ENCODE results near the gene ATP2A1. TPM values are rescaled to one million over a fixed set of nuclear protein-coding genes. Genes with fewer than 3 reads are reported as not detected.

ATP2A1 gene
- total RNA-seq, 1 experiment from 2014 or later: 10.3 TPM

GRCh38 chr16:28905800-28906372 is 27.6 kb downstream of the ATP2A1 start:
- RAD21 ChIA-PET (ENCODE audit: low non-redundant PET in 1 of 2, low total read pairs in 2 of 2, uncharacterized antibody in 2 of 2, unreplicated experiment in 2 of 2): no interaction called here
- no peaks in the 10 kb centered on the region for H3K9me3 ChIP-seq (ENCODE audit: control insufficient read depth in 1 of 2, insufficient read depth in 1 of 2, low read depth in 1 of 2, low read length in 2 of 2)
- peaks cover 11% of the 10 kb centered on the region in 2 experiments for H3K4me1 ChIP-seq (ENCODE audit: control insufficient read depth in 1 of 2, insufficient read depth in 2 of 2, low read length in 2 of 2)
- intact Hi-C loops (cut with micrococcal nuclease): no loop called here
- H3K4me3 ChIP-seq (replicated peaks in 1 of 2; ENCODE audit: low read depth in 1 of 2, low read length in 2 of 2): no peak overlapping the region
- no peaks in the 10 kb centered on the region for H3K36me3 ChIP-seq (ENCODE audit: control insufficient read depth in 1 of 2, insufficient read depth in 2 of 2, low read length in 2 of 2)
- CTCF ChIA-PET: no interaction called here
- ATAC-seq (no peak), DNase-seq (ENCODE audit: low read depth, low spot score) (no peak)
- H2AFZ ChIP-seq (ENCODE audit: low read depth, low read length, poor library complexity, severe bottlenecking): no peak overlapping the region
- H3K27me3 ChIP-seq (ENCODE audit: insufficient read depth, low read length): no peaks in the 10 kb centered on the region
- H3K4me2 ChIP-seq (ENCODE audit: low read length): no peak overlapping the region
- H4K20me1 ChIP-seq (ENCODE audit: insufficient read depth): no peaks in the 10 kb centered on the region
- no peaks in the 10 kb centered on the region for H3K9me2 ChIP-seq (ENCODE audit: insufficient read depth)
- no peak overlapping the region for H3K27ac ChIP-seq (ENCODE audit: low read depth, low read length)
- H3K9ac ChIP-seq (ENCODE audit: low read length): no peak overlapping the region
- H3K79me2 ChIP-seq (ENCODE audit: insufficient read depth, low read length): no peaks in the 10 kb centered on the region
- TF ChIP-seq SRF (IDR thresholded peaks at IDR 0.05; ENCODE audit: low read depth): no peak
- no peak for TF ChIP-seq TCF7L2 (IDR thresholded peaks at IDR 0.05; ENCODE audit: borderline replicate concordance, extremely low read depth, insufficient read depth, insufficient read length)
- no peak for TF ChIP-seq FOSL1 (IDR thresholded peaks at IDR 0.05; ENCODE audit: low read depth)
- no peak for TF ChIP-seq CBX3 (IDR thresholded peaks at IDR 0.05; ENCODE audit: low read depth)
- TF ChIP-seq REST (IDR thresholded peaks at IDR 0.05; ENCODE audit: low read depth): no peak
- TF ChIP-seq, protein P1, sequence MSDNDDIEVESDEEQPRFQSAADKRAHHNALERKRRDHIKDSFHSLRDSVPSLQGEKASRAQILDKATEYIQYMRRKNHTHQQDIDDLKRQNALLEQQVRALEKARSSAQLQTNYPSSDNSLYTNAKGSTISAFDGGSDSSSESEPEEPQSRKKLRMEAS (IDR thresholded peaks at IDR 0.05): no peak
- TF ChIP-seq ELF1 (IDR thresholded peaks at IDR 0.05; ENCODE audit: borderline replicate concordance, low read depth): no peak
- TF ChIP-seq EZH2phosphoT487 (IDR thresholded peaks at IDR 0.05; ENCODE audit: borderline replicate concordance): no peak
- TF ChIP-seq EGR1 (IDR thresholded peaks at IDR 0.05; ENCODE audit: low read depth): no peak
- BruUV-seq (replicated peaks): no TSS peak
- POLR2A ChIA-PET: no interaction called here

Data from HCT116 (cell line).